Measurements from ENCODE around the gene TBX10.

GRCh38 chr11:67582011-67582410, 57.6 kb downstream of the TBX10 start:
- TF ChIP-seq CTCF (IDR thresholded peaks at IDR 0.05; ENCODE audit: control extremely low read depth in 1 of 3, insufficient read depth in 1 of 3, low read depth in 1 of 3, low read length in 3 of 3) (no peak), SUZ12 (IDR thresholded peaks at IDR 0.05; ENCODE audit: low read length) (no peak), POLR2A (IDR thresholded peaks at IDR 0.05; ENCODE audit: control extremely low read depth in 1 of 2, low read depth in 2 of 2, low read length in 2 of 2) (no peak), RXRA (IDR thresholded peaks at IDR 0.05; ENCODE audit: insufficient read depth, low read depth, low read length) (no peak), TEAD4 (IDR thresholded peaks at IDR 0.05; ENCODE audit: low read depth, low read length) (no peak), EP300 (IDR thresholded peaks at IDR 0.05; ENCODE audit: borderline replicate concordance in 1 of 2, low read depth in 2 of 2, low read length in 2 of 2) (no peak), NRF1 (IDR thresholded peaks at IDR 0.05; ENCODE audit: low read depth, low read length) (no peak), CEBPB (IDR thresholded peaks at IDR 0.05; ENCODE audit: low read depth, low read length) (no peak), JUND (IDR thresholded peaks at IDR 0.05; ENCODE audit: low read length) (no peak)
